ENCODE measurements around the gene HMGB1. TPM values are rescaled to one million over a fixed set of nuclear protein-coding genes. Genes with fewer than 3 reads are reported as not detected.
A peak's percentile ranks its signal among the peaks of the same experiment; 100 is the strongest.

The HMGB1 gene
- total RNA-seq, 1 donor from 2014 or later, result 640 TPM

DNA sequence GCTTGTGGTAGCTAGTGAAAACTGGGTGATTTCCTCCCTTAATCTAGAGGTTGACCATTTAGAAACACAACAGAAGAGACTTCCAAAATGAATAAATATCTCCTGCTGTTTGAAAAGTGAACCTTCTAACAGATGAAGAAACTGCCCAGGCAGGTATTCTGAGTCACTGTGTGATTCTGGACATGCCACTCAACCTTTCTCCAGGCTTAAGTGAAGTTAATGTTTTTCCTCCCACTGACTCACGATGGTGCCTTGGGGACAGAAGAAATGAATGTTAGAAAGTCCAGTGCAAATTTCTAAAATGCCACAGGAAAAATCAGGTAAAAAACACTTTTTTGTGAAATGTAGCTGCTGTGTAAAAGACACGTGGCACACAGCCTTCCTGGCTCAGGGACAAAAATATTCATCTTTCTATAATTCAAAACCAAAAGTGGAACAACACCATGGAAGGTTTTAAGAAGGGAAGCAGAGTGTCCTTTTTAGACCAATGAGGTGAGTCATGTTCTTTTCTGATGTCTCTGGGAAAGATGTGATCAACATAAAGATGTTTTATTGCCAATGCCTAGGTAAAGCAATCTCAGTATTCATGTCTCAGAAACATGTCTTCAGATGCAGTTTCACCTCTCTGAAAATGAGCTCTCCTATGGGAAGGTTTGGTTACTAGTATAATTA is 34.3 kb downstream of the HMGB1 start:
- no peak for DNase-seq
- Mint-ChIP-seq H3K4me3 (peak overlapping the region; percentile 59), H3K27me3 (peaks cover 4% of the 10 kb centered on the region), H3K36me3 (ENCODE audit: low read depth) (peaks cover 1% of the 10 kb centered on the region), H3K4me1 (peaks cover 28% of the 10 kb centered on the region), H3K9me3 (no peaks in the 10 kb centered on the region), H3K27ac (peak overlapping the region; percentile 78)
- intact Hi-C loops (cut with micrococcal nuclease), result loop anchor here (2.0 to 5.0 kb wide), 2 partner anchors 55 to 274 kb away; no protein-coding TSS in a partner anchor

GRCh38 chr13:30429721-30430694 is 35.7 kb downstream of the HMGB1 start:
- H3K36me3 Mint-ChIP-seq (ENCODE audit: low read depth), result peaks cover 1% of the 10 kb centered on the region
- intact Hi-C loops (cut with micrococcal nuclease), result loop anchor here (1.0 to 5.0 kb wide), 6 partner anchors 8 to 273 kb away; partner anchors contain the start of gene UBE2L5
- H3K27me3 Mint-ChIP-seq, result no peaks in the 10 kb centered on the region
- no peak for DNase-seq
- peak overlapping the region; percentile 63 for H3K4me3 Mint-ChIP-seq
- peak overlapping the region; percentile 91 for H3K27ac Mint-ChIP-seq
- peaks cover 28% of the 10 kb centered on the region for H3K4me1 Mint-ChIP-seq
- no peaks in the 10 kb centered on the region for H3K9me3 Mint-ChIP-seq

GRCh38 chr13:30429235-30429634 is 36.5 kb downstream of the HMGB1 start:
- peaks cover 1% of the 10 kb centered on the region for H3K36me3 Mint-ChIP-seq (ENCODE audit: low read depth)
- H3K27ac Mint-ChIP-seq, result no peak overlapping the region
- no peaks in the 10 kb centered on the region for H3K9me3 Mint-ChIP-seq
- no peak overlapping the region for H3K4me3 Mint-ChIP-seq
- no peak for DNase-seq
- intact Hi-C loops (cut with micrococcal nuclease), result no loop called here
- H3K27me3 Mint-ChIP-seq, result no peaks in the 10 kb centered on the region
- H3K4me1 Mint-ChIP-seq, result peaks cover 27% of the 10 kb centered on the region

DNA sequence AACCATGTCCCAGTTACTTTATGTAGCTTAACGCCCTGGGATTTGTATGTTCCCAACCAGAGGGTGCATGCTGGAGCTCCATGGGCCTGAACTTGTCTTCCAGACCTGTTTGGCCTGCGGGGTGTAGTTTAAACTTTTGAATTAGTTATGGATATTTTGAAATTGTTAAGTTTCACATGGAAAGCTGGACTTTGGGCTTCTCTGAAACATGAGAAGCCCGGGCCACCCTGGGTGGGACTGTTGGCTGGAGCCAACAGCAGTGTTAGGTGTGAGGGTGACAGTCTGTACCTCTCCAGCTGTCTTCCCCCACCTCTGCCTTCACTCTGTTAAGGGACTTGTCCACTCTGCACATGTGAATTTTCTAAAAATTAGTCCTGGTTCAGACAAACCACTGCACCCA is 41.8 kb downstream of the HMGB1 start:
- no peaks in the 10 kb centered on the region for H3K27me3 Mint-ChIP-seq
- no peak for DNase-seq
- H3K9me3 Mint-ChIP-seq, result no peaks in the 10 kb centered on the region
- no peak overlapping the region for H3K27ac Mint-ChIP-seq
- peaks cover 17% of the 10 kb centered on the region for H3K4me1 Mint-ChIP-seq
- no peak overlapping the region for H3K4me3 Mint-ChIP-seq
- intact Hi-C loops (cut with micrococcal nuclease), result loop anchor here (2.0 to 5.0 kb wide), 3 partner anchors 29 to 318 kb away; no protein-coding TSS in a partner anchor
- H3K36me3 Mint-ChIP-seq (ENCODE audit: low read depth), result peaks cover 2% of the 10 kb centered on the region

DNA sequence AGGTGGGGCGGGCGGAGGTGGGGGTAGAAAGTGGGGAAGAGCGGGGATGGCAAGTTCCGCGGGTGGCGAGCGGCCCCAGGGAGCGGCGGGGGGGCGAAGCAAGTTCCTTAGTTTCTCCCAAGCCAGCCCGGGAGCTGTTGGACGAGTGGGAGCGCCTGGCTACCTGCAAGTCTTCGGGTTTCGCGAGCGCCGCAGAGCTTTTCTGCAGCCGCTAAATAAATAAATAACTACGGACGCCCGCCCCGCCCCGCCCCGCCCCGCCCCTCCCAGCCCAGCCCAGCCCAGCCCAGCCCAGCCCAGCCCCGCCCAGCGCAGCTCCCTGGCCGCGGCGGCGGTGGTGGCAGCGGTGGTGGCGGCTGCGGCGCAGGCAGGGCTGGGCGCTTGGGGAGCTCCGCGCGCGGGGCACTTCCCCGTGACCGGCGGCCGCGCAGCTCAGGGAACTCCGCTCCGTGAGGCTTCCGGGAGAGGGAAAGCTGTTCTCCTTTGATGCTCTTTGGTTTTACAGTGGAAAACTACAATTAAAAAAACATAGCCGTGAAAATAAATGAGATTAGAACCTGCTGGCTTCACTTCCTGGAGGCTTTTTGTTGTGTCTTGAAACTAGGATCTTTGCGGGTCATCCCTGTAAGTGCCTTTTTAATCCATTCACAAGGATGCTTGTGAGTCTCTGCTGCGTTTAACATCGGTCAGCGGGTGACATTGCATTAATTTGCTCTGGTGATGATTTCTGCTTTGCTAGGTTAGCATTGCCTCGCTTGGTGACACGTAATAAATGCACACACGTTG is 43.5 kb downstream of the HMGB1 start, which contains the start of gene UBE2L5:
Gene UBE2L5 (plus strand): TSS at position 440 of the 786 bp plus-strand sequence. CDS start 5,498 bp downstream, outside the sequence.
- Mint-ChIP-seq H3K36me3 (ENCODE audit: low read depth) (peaks cover 2% of the 10 kb centered on the region), H3K4me1 (peaks cover 26% of the 10 kb centered on the region), H3K27me3 (no peaks in the 10 kb centered on the region), H3K4me3 (peak within 1 kb of the TSS; percentile 89), H3K9me3 (no peaks in the 10 kb centered on the region), H3K27ac (peak within 1 kb of the TSS; percentile 86)
- peak; percentile 95 for DNase-seq
- intact Hi-C loops (cut with micrococcal nuclease), result loop anchor here (1.0 to 5.0 kb wide), 6 partner anchors 8 to 320 kb away; no protein-coding TSS in a partner anchor

GRCh38 chr13:30421093-30422053 is 44.4 kb downstream of the HMGB1 start:
- H3K27me3 Mint-ChIP-seq, result no peaks in the 10 kb centered on the region
- H3K9me3 Mint-ChIP-seq, result no peaks in the 10 kb centered on the region
- peak; percentile 87 for DNase-seq
- peak overlapping the region; percentile 86 for H3K4me3 Mint-ChIP-seq
- peak overlapping the region; percentile 81 for H3K27ac Mint-ChIP-seq
- intact Hi-C loops (cut with micrococcal nuclease), result loop anchor here (1.0 to 5.0 kb wide), 6 partner anchors 9 to 321 kb away; no protein-coding TSS in a partner anchor
- H3K36me3 Mint-ChIP-seq (ENCODE audit: low read depth), result peaks cover 2% of the 10 kb centered on the region
- H3K4me1 Mint-ChIP-seq, result peaks cover 26% of the 10 kb centered on the region

DNA sequence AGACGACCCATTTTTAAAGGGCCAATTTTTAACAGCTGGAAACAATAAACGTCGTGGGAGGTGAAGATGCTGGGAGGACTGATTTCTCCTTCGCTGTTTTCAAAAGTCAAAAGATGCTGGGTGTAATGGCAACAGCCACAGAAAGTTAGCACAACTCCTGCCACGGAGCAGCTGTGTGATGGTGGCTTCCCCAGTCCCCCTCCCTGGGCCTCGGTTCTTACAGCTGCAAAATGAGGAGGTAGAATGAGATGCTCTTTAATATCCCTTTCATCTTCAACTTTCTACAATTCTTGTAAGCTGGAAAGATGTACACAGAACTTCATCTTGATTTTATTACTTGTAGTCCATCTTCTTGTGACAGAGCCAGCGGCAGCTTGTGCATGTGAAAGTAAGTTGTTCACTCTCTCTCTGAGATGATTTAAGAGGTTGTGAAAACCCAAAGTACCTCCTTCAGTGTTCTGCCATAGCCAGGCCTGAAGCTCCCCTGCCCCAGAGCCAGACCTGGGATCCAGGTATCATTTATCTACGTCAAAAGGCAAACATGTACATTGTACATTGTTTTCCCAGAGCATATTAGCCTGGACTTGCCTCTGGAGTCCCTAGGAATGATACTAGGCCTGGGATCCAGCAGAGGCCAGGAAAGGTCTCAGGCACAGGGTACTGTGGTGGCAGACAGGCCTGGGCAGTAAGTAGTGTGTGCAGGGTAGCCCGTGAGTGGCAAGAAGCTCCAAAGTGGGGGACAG is 46.8 kb downstream of the HMGB1 start:
- Mint-ChIP-seq H3K4me3 (no peak overlapping the region), H3K27ac (no peak overlapping the region), H3K36me3 (ENCODE audit: low read depth) (peaks cover 2% of the 10 kb centered on the region), H3K27me3 (no peaks in the 10 kb centered on the region), H3K9me3 (no peaks in the 10 kb centered on the region), H3K4me1 (peaks cover 34% of the 10 kb centered on the region)
- intact Hi-C loops (cut with micrococcal nuclease), result no loop called here
- DNase-seq, result no peak

GRCh38 chr13:30418075-30418716 is 47.5 kb downstream of the HMGB1 start:
- Mint-ChIP-seq H3K4me3 (no peak overlapping the region), H3K9me3 (no peaks in the 10 kb centered on the region), H3K27me3 (no peaks in the 10 kb centered on the region), H3K4me1 (peaks cover 34% of the 10 kb centered on the region), H3K27ac (no peak overlapping the region), H3K36me3 (ENCODE audit: low read depth) (peaks cover 2% of the 10 kb centered on the region)
- no peak for DNase-seq
- intact Hi-C loops (cut with micrococcal nuclease), result no loop called here

- Mint-ChIP-seq H3K4me3 (no peak overlapping the region), H3K27ac (no peak overlapping the region), H3K36me3 (ENCODE audit: low read depth) (no peaks in the 10 kb centered on the region), H3K9me3 (no peaks in the 10 kb centered on the region), H3K27me3 (no peaks in the 10 kb centered on the region), H3K4me1 (peaks cover 32% of the 10 kb centered on the region)
- DNase-seq, result no peak
- intact Hi-C loops (cut with micrococcal nuclease), result no loop called here
Observed at GRCh38 chr13:30416471-30416870, 49.3 kb downstream of the HMGB1 start.

GRCh38 chr13:30415430-30416030 is 50.2 kb downstream of the HMGB1 start:
- Mint-ChIP-seq H3K9me3 (no peaks in the 10 kb centered on the region), H3K27ac (peak overlapping the region; percentile 34), H3K4me3 (no peak overlapping the region), H3K36me3 (ENCODE audit: low read depth) (no peaks in the 10 kb centered on the region), H3K27me3 (no peaks in the 10 kb centered on the region), H3K4me1 (peaks cover 24% of the 10 kb centered on the region)
- intact Hi-C loops (cut with micrococcal nuclease), result no loop called here
- no peak for DNase-seq

DNA sequence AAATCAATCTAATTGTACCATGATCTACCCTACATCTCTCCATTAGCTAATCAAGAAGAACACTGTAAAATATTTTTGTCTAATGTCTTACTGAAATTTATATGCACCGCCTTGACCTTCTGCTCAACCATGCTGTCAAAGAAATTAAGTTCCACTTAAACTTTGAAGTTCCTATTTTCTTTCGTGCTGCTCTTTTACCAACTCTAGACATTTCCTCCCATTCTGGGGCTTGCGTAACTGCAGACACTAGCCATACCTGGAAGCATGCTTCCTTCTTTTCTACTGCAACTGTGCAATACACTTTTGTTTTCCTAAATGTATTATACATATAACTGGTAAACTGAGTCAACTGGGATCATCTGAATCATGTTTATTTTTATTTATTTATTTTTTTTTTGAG is 51.9 kb downstream of the HMGB1 start:
- Mint-ChIP-seq H3K4me3 (no peak overlapping the region), H3K9me3 (no peaks in the 10 kb centered on the region)

More for the DNA sequence above, 51.9 kb downstream of the HMGB1 start:
- no peak overlapping the region for H3K27ac Mint-ChIP-seq
- no peaks in the 10 kb centered on the region for H3K27me3 Mint-ChIP-seq
- no peaks in the 10 kb centered on the region for H3K36me3 Mint-ChIP-seq (ENCODE audit: low read depth)
- intact Hi-C loops (cut with micrococcal nuclease), result no loop called here
- peaks cover 25% of the 10 kb centered on the region for H3K4me1 Mint-ChIP-seq
- DNase-seq, result no peak

Measured in activated CD4-positive, alpha-beta T cell treated with anti-CD3 and anti-CD28 coated beads, Interleukin-2, amount 10 ng/mL, durations not matched to agents 24 days and 14 days (primary cell).